HEK293 (cell line): ENCODE results near the gene AMPH.

ENCODE experiments used
- CTCF ChIA-PET: fragments of 350-600 bp; formaldehyde crosslinking; extraction: SDS; loops from one replicate; lab custom pipeline; 2021; ENCODE audit warnings: antibody characterized with exemption; lab: Yijun Ruan, JAX
- POLR2A ChIA-PET: fragments of 300-600 bp; formaldehyde crosslinking; extraction: SDS; loops from one replicate; lab custom pipeline; 2020; ENCODE audit warnings: antibody characterized with exemption, inconsistent platforms; lab: Yijun Ruan, JAX
- H3K27ac ChIP-seq: fragments of 200-500 bp; sonication (Bioruptor generic); 2 replicates; pipeline ENCODE4 v1.5.1; 2014; ENCODE audit warnings: low read depth, low read length, control low read depth, inconsistent platforms; ENCODE audit errors: extremely low read depth
- H3K36me3 ChIP-seq, 2 experiments: fragments of 200-500 bp in 1 of 2; sonication (Bioruptor generic) in 1 of 2; 1 replicate in 1 of 2; 2 replicates in 1 of 2; pipeline ENCODE4 v1.5.1; 2014 to 2017; ENCODE audit warnings: inconsistent platforms in 2 of 2, low read length in 2 of 2; ENCODE audit not compliant: control insufficient read depth in 2 of 2, insufficient read depth in 1 of 2
- H3K4me1 ChIP-seq: fragments of 200-500 bp; sonication (Bioruptor generic); 2 replicates; pipeline ENCODE4 v1.5.1; 2014; ENCODE audit warnings: mild to moderate bottlenecking, low read length, inconsistent platforms; ENCODE audit not compliant: control insufficient read depth, insufficient read depth
- H3K4me3 ChIP-seq: 2 replicates; pipeline ENCODE4 v1.5.1; 2011; ENCODE audit warnings: low read depth, mild to moderate bottlenecking, control low read depth, low read length, moderate library complexity
- H3K9me3 ChIP-seq: fragments of 200-500 bp; sonication (Bioruptor generic); 2 replicates; pipeline ENCODE4 v1.5.1; 2014; ENCODE audit warnings: low read depth, low read length, inconsistent platforms; ENCODE audit not compliant: control insufficient read depth, insufficient read depth
- ATF2 ChIP-seq: fragments of 450-650 bp; formaldehyde crosslinking; IDR thresholded peaks from 2 replicates; pipeline ENCODE4 v1.5.1; 2016; ENCODE audit warnings: missing biosample characterization, missing genetic modification characterization, low read depth
- BCL11A ChIP-seq: fragments of 450-650 bp; formaldehyde crosslinking; IDR thresholded peaks from 2 replicates; pipeline ENCODE4 v1.5.1; 2016; ENCODE audit warnings: low read depth, missing biosample characterization, missing genetic modification characterization
- CTCF ChIP-seq: fragments of 450-650 bp; formaldehyde crosslinking; IDR thresholded peaks from 2 replicates; pipeline ENCODE4 v1.5.1; 2016; ENCODE audit warnings: missing biosample characterization, missing genetic modification characterization
- GLI2 ChIP-seq: fragments of 450-650 bp; formaldehyde crosslinking; IDR thresholded peaks from 2 replicates; pipeline ENCODE4; 2017; ENCODE audit warnings: missing biosample characterization, missing genetic modification characterization, low read depth, borderline replicate concordance
- PRDM4 ChIP-seq: fragments of 450-650 bp; formaldehyde crosslinking; IDR thresholded peaks from 2 replicates; pipeline ENCODE4 v1.5.1; 2017; ENCODE audit warnings: missing biosample characterization, missing genetic modification characterization
- SCRT1 ChIP-seq: fragments of 450-650 bp; formaldehyde crosslinking; IDR thresholded peaks from 2 replicates; pipeline ENCODE4 v1.5.1; 2016; ENCODE audit warnings: missing biosample characterization, missing genetic modification characterization, borderline replicate concordance
- SP3 ChIP-seq: fragments of 450-650 bp; formaldehyde crosslinking; IDR thresholded peaks from 2 replicates; pipeline ENCODE4 v1.5.1; 2016; ENCODE audit warnings: missing biosample characterization, missing genetic modification characterization
- ZBTB44 ChIP-seq: fragments of 450-650 bp; IDR thresholded peaks from 2 replicates; pipeline ENCODE4 v1.5.1; 2018; ENCODE audit warnings: missing biosample characterization, mild to moderate bottlenecking, missing genetic modification characterization
- ZBTB7A ChIP-seq: fragments of 450-650 bp; formaldehyde crosslinking; IDR thresholded peaks from 2 replicates; pipeline ENCODE4 v1.5.1; 2016; ENCODE audit warnings: low read depth, missing biosample characterization, missing genetic modification characterization
- ZNF2 ChIP-seq: fragments of 450-650 bp; formaldehyde crosslinking; IDR thresholded peaks from 2 replicates; pipeline ENCODE4 v1.5.1; 2016; ENCODE audit warnings: missing biosample characterization, missing genetic modification characterization
- ZNF211 ChIP-seq: fragments of 450-650 bp; formaldehyde crosslinking; IDR thresholded peaks from 2 replicates; pipeline ENCODE4 v1.5.1; 2016; ENCODE audit warnings: low read depth, missing biosample characterization, missing genetic modification characterization
- ZNF221 ChIP-seq: fragments of 450-650 bp; formaldehyde crosslinking; IDR thresholded peaks from 2 replicates; pipeline ENCODE4 v1.5.1; 2017; ENCODE audit warnings: missing biosample characterization, missing genetic modification characterization, borderline replicate concordance
- ZNF223 ChIP-seq: fragments of 450-650 bp; formaldehyde crosslinking; IDR thresholded peaks from 2 replicates; pipeline ENCODE4 v1.5.1; 2016; ENCODE audit warnings: missing biosample characterization, missing genetic modification characterization
- ZNF266 ChIP-seq: fragments of 450-650 bp; formaldehyde crosslinking; IDR thresholded peaks from 2 replicates; pipeline ENCODE4 v1.5.1; 2016; ENCODE audit warnings: missing biosample characterization, missing genetic modification characterization, low read depth
- ZNF548 ChIP-seq: fragments of 450-650 bp; formaldehyde crosslinking; IDR thresholded peaks from 2 replicates; pipeline ENCODE4 v1.5.1; 2016; ENCODE audit warnings: missing biosample characterization, missing genetic modification characterization
- ZNF555 ChIP-seq: fragments of 450-650 bp; formaldehyde crosslinking; conservative IDR thresholded peaks from 2 replicates; pipeline ENCODE4 v1.5.1; 2017; ENCODE audit warnings: missing biosample characterization, mild to moderate bottlenecking, missing genetic modification characterization, inconsistent platforms
- TF ChIP-seq, protein P1 (sequence below): IDR thresholded peaks from 2 replicates; pipeline ENCODE4 v1.6.1; 2011; ENCODE audit warnings: mild to moderate bottlenecking, low read depth, low read length, borderline replicate concordance

AMPH gene

GRCh38 chr7:38429057-38429456, 202.1 kb downstream of the AMPH start:
- ChIA-PET POLR2A (no interaction called here), CTCF (no interaction called here)
- H3K9me3 ChIP-seq = no peaks in the 10 kb centered on the region
- H3K4me3 ChIP-seq = no peak overlapping the region
- H3K4me1 ChIP-seq = no peaks in the 10 kb centered on the region
- no peak overlapping the region for H3K27ac ChIP-seq
- no peaks in the 10 kb centered on the region for H3K36me3 ChIP-seq
- no peak for TF ChIP-seq SCRT1 (tag by site-specific recombination)
- TF ChIP-seq BCL11A (tag by site-specific recombination) = no peak
- TF ChIP-seq PRDM4 (tag by site-specific recombination) = no peak
- TF ChIP-seq ZNF2 (tag by site-specific recombination) = no peak

DNA sequence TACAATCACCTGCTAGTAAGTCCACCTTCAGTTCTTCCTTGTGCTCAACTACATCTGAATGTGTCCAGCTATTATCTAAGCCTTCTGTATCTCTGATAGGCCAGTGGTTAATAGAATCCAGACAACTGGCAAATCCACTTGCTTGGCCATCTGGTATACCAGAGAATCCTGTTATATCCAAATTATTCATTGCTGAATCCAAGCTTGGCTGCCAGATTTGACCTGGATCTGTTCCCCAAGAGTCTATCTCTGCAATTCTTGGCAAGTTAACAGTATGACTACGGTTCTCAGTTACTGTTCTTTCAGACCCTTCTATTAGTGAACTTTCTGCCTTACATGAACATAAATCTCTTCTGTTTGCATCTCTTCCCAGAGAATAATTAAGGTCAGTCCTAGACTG, 203.1 kb downstream of the AMPH start:
- ChIA-PET CTCF (no interaction called here), POLR2A (no interaction called here)
- Histone ChIP-seq H3K4me1 (no peaks in the 10 kb centered on the region), H3K36me3 (no peaks in the 10 kb centered on the region), H3K27ac (no peak overlapping the region), H3K4me3 (no peak overlapping the region), H3K9me3 (no peaks in the 10 kb centered on the region)
- no peak for TF ChIP-seq ZNF555 (tag by site-specific recombination)

- Histone ChIP-seq H3K4me1 (no peaks in the 10 kb centered on the region), H3K9me3 (no peaks in the 10 kb centered on the region), H3K36me3 (no peaks in the 10 kb centered on the region), H3K27ac (no peak overlapping the region), H3K4me3 (no peak overlapping the region)
- ChIA-PET CTCF (no interaction called here), POLR2A (no interaction called here)
- TF ChIP-seq ATF2 (tag by site-specific recombination) (no peak), ZNF2 (tag by site-specific recombination) (no peak), GLI2 (tag by site-specific recombination) (no peak), ZNF223 (tag by site-specific recombination) (no peak), ZNF211 (tag by site-specific recombination) (no peak), ZNF266 (no peak), ZNF221 (tag by site-specific recombination) (no peak)
Measured at GRCh38 chr7:38427279-38427955, 203.8 kb downstream of the AMPH start.

GRCh38 chr7:38425509-38425908, 205.7 kb downstream of the AMPH start:
- Histone ChIP-seq H3K36me3 (no peaks in the 10 kb centered on the region), H3K4me1 (no peaks in the 10 kb centered on the region), H3K9me3 (no peaks in the 10 kb centered on the region)
- CTCF ChIA-PET = interaction anchor here (0.6 kb wide), 1 partner anchor 234 kb away, joined by 4 read pairs; no protein-coding TSS in a partner anchor
- TF ChIP-seq ZNF548 (tag by site-specific recombination) = no peak
- TF ChIP-seq SP3 (tag by site-specific recombination) = no peak
- no peak for TF ChIP-seq CTCF (tag by site-specific recombination)
- TF ChIP-seq ZNF211 (tag by site-specific recombination) = no peak
- TF ChIP-seq SCRT1 (tag by site-specific recombination) = no peak
- TF ChIP-seq, protein P1, sequence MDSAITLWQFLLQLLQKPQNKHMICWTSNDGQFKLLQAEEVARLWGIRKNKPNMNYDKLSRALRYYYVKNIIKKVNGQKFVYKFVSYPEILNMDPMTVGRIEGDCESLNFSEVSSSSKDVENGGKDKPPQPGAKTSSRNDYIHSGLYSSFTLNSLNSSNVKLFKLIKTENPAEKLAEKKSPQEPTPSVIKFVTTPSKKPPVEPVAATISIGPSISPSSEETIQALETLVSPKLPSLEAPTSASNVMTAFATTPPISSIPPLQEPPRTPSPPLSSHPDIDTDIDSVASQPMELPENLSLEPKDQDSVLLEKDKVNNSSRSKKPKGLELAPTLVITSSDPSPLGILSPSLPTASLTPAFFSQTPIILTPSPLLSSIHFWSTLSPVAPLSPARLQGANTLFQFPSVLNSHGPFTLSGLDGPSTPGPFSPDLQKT = no peak
- TF ChIP-seq ZBTB44 (tag by site-specific recombination) = no peak
- TF ChIP-seq ZBTB7A (tag by site-specific recombination) = no peak
- TF ChIP-seq, all 188 proteins: peak for 0
- POLR2A ChIA-PET = no interaction called here
- H3K4me3 ChIP-seq = no peak overlapping the region
- no peak overlapping the region for H3K27ac ChIP-seq
